ENCODE measurements around the gene TWF2. TPM values are rescaled to one million over a fixed set of nuclear protein-coding genes. Genes with fewer than 3 reads are reported as not detected.

Gene TWF2
- polyA plus RNA-seq, 1 donor from 2014 or later = 61.7 TPM

GRCh38 chr3:52237657-52238172, 1.2 kb downstream of the TWF2 start:
- H3K27me3 ChIP-seq (ENCODE audit: insufficient read depth, low read depth, low read length) = no peaks in the 10 kb centered on the region
- TF ChIP-seq REST (IDR thresholded peaks at IDR 0.05; ENCODE audit: borderline replicate concordance) (no peak), POLR2AphosphoS5 (IDR thresholded peaks at IDR 0.05) (no peak), RAD21 (conservative IDR thresholded peaks at IDR 0.05) (no peak), CTCF (IDR thresholded peaks at IDR 0.05; ENCODE audit: poor library complexity, severe bottlenecking) (no peak), EZH2 (IDR thresholded peaks at IDR 0.05; ENCODE audit: borderline replicate concordance, insufficient read depth, low read length, poor library complexity, severe bottlenecking) (no peak), SMC3 (conservative IDR thresholded peaks at IDR 0.05; ENCODE audit: poor library complexity) (no peak), EP300 (conservative IDR thresholded peaks at IDR 0.05; ENCODE audit: poor library complexity, severe bottlenecking) (no peak), MXI1 (conservative IDR thresholded peaks at IDR 0.05; ENCODE audit: poor library complexity, severe bottlenecking) (no peak), TAF1 (IDR thresholded peaks at IDR 0.05; ENCODE audit: low read depth) (no peak)
- no peaks in the 10 kb centered on the region for H3F3A ChIP-seq (ENCODE audit: insufficient read depth, low read length, poor library complexity, severe bottlenecking)
- H4K20me1 ChIP-seq (ENCODE audit: insufficient read depth) = no peaks in the 10 kb centered on the region
- H3K27ac ChIP-seq (ENCODE audit: low read length) = no peak overlapping the region
- peaks cover 13% of the 10 kb centered on the region for H3K79me2 ChIP-seq (replicated peaks; ENCODE audit: insufficient read depth, low read length)
- H3K4me2 ChIP-seq (ENCODE audit: low read length) = peak overlapping the region; percentile 96
- peak overlapping the region; percentile 96 for H3K4me3 ChIP-seq (ENCODE audit: low read length)
- no peaks in the 10 kb centered on the region for H3K9me2 ChIP-seq (ENCODE audit: insufficient read depth, low read length)
- no peaks in the 10 kb centered on the region for H3K9me3 ChIP-seq (ENCODE audit: low read length)
- H2AFZ ChIP-seq (ENCODE audit: low read depth, low read length) = no peak overlapping the region
- H3K9ac ChIP-seq (ENCODE audit: low read length) = peak overlapping the region; percentile 90
- no peaks in the 10 kb centered on the region for H3K36me3 ChIP-seq (ENCODE audit: insufficient read depth, low read length)

GRCh38 chr3:52237006-52237656, 1.8 kb downstream of the TWF2 start:
- Histone ChIP-seq H3K4me3 (ENCODE audit: low read length) (peak overlapping the region; percentile 96), H3K9ac (ENCODE audit: low read length) (peak overlapping the region; percentile 90), H3K9me2 (ENCODE audit: insufficient read depth, low read length) (no peaks in the 10 kb centered on the region), H3K4me2 (ENCODE audit: low read length) (no peak overlapping the region), H3K27me3 (ENCODE audit: insufficient read depth, low read depth, low read length) (no peaks in the 10 kb centered on the region), H4K20me1 (ENCODE audit: insufficient read depth) (no peaks in the 10 kb centered on the region), H3K27ac (ENCODE audit: low read length) (no peak overlapping the region), H3K9me3 (ENCODE audit: low read length) (no peaks in the 10 kb centered on the region), H2AFZ (ENCODE audit: low read depth, low read length) (no peak overlapping the region), H3K36me3 (ENCODE audit: insufficient read depth, low read length) (no peaks in the 10 kb centered on the region), H3K79me2 (replicated peaks; ENCODE audit: insufficient read depth, low read length) (peaks cover 13% of the 10 kb centered on the region), H3F3A (ENCODE audit: insufficient read depth, low read length, poor library complexity, severe bottlenecking) (no peaks in the 10 kb centered on the region)
- no peak for TF ChIP-seq RAD21 (conservative IDR thresholded peaks at IDR 0.05)
- no peak for TF ChIP-seq SMC3 (conservative IDR thresholded peaks at IDR 0.05; ENCODE audit: poor library complexity)
- no peak for TF ChIP-seq CTCF (IDR thresholded peaks at IDR 0.05; ENCODE audit: poor library complexity, severe bottlenecking)
- no peak for TF ChIP-seq TAF1 (IDR thresholded peaks at IDR 0.05; ENCODE audit: low read depth)
- TF ChIP-seq REST (IDR thresholded peaks at IDR 0.05; ENCODE audit: borderline replicate concordance) = no peak
- TF ChIP-seq EZH2 (IDR thresholded peaks at IDR 0.05; ENCODE audit: borderline replicate concordance, insufficient read depth, low read length, poor library complexity, severe bottlenecking) = no peak
- no peak for TF ChIP-seq POLR2AphosphoS5 (IDR thresholded peaks at IDR 0.05)
- no peak for TF ChIP-seq EP300 (conservative IDR thresholded peaks at IDR 0.05; ENCODE audit: poor library complexity, severe bottlenecking)
- TF ChIP-seq MXI1 (conservative IDR thresholded peaks at IDR 0.05; ENCODE audit: poor library complexity, severe bottlenecking) = no peak

Data from neural cell (in vitro differentiated cells).